B cell (primary cell): ENCODE results near the gene PTPRT. TPM values are rescaled to one million over a fixed set of nuclear protein-coding genes. Genes with fewer than 3 reads are reported as not detected.

ENCODE experiments used
- ATAC-seq: fragments of 200-7000 bp; cut with Tn5 transposase; one replicate; pipeline ENCODE4 v1.10.0; 2021; ENCODE audit warnings: low read depth, mild to moderate bottlenecking, moderate number of reproducible peaks, moderate library complexity
- CTCF ChIA-PET: fragments of 350-600 bp; sonication (Branson Sonifier 250); formaldehyde crosslinking; loops from one replicate; lab custom pipeline; 2021; ENCODE audit warnings: antibody characterized with exemption, inconsistent platforms; lab: Charles Lee
- POLR2A ChIA-PET: fragments of 350-600 bp; sonication (Branson Sonifier 250); formaldehyde crosslinking; loops from one replicate; lab custom pipeline; 2021; ENCODE audit warnings: antibody characterized with exemption; lab: Charles Lee
- DNase-seq: peaks from one replicate; pipeline ENCODE4 v3.0.0; 2013
- H2AFZ ChIP-seq: 2 replicates; pipeline ENCODE4 v1.6.1; 2012; ENCODE audit warnings: mild to moderate bottlenecking, low read depth, low read length; ENCODE audit not compliant: insufficient read depth, poor library complexity, severe bottlenecking
- H3K27ac ChIP-seq, 2 donors: 1 replicate in 1 of 2; 2 replicates in 1 of 2; pipeline ENCODE4 v1.5.1; 2012 to 2013; ENCODE audit warnings: low read length in 2 of 2, mild to moderate bottlenecking in 2 of 2, moderate library complexity in 1 of 2
- H3K27me3 ChIP-seq, 4 experiments: fragments of 200-600 bp in 1 of 4; sonication (generic) in 1 of 4; replicated peaks in 1 of 4; 1 replicate in 2 of 4; 2 replicates in 2 of 4; pipeline versions ENCODE4 v1.6.1 to v1.7.0; 2013 to 2016; ENCODE audit warnings: low read length in 3 of 4, mild to moderate bottlenecking in 2 of 4, mixed read lengths in 1 of 4, moderate library complexity in 1 of 4; ENCODE audit not compliant: insufficient read depth in 4 of 4, control insufficient read depth in 3 of 4; ENCODE audit errors: control extremely low read depth in 1 of 4
- H3K36me3 ChIP-seq, 2 experiments: replicated peaks in 1 of 2; 1 replicate in 1 of 2; 2 replicates in 1 of 2; pipeline versions ENCODE4 v1.6.1 to v1.7.1; 2013; ENCODE audit warnings: low read length in 1 of 2; ENCODE audit not compliant: insufficient read depth in 2 of 2, control insufficient read depth in 1 of 2; ENCODE audit errors: control extremely low read depth in 1 of 2, extremely low read depth in 1 of 2
- H3K4me1 ChIP-seq, 2 donors: fragments of 200-600 bp in 1 of 2; sonication (generic) in 1 of 2; 1 replicate in 1 of 2; 2 replicates in 1 of 2; pipeline versions ENCODE4 v1.5.1 to v1.6.1; 2013 to 2017; ENCODE audit warnings: low read length in 2 of 2; ENCODE audit not compliant: control insufficient read depth in 2 of 2, insufficient read depth in 2 of 2
- H3K4me2 ChIP-seq: replicated peaks from 2 replicates; pipeline ENCODE3; 2012; ENCODE audit warnings: mild to moderate bottlenecking, low read depth, low read length; ENCODE audit not compliant: poor library complexity, severe bottlenecking
- H3K4me3 ChIP-seq, 5 experiments: fragments of 200-600 bp in 1 of 5; sonication (generic) in 1 of 5; 1 replicate in 3 of 5; 2 replicates in 2 of 5; pipeline versions ENCODE4 v1.5.1 to v1.7.0; 2011 to 2016; ENCODE audit warnings: low read length in 4 of 5, mild to moderate bottlenecking in 4 of 5, low read depth in 2 of 5, control low read depth in 1 of 5, moderate library complexity in 1 of 5; ENCODE audit not compliant: insufficient read depth in 1 of 5; ENCODE audit errors: control extremely low read depth in 1 of 5, extremely low read depth in 1 of 5
- H3K79me2 ChIP-seq: fragments of 200-600 bp; sonication (generic); one replicate; pipeline ENCODE4 v1.6.0; 2016; ENCODE audit warnings: low read length; ENCODE audit not compliant: control insufficient read depth, insufficient read depth
- H3K9ac ChIP-seq: fragments of 200-600 bp; sonication (generic); 2 replicates; pipeline ENCODE4 v1.6.1; 2017; ENCODE audit warnings: mild to moderate bottlenecking, low read length, moderate library complexity
- H3K9me3 ChIP-seq, 3 donors: one replicate each; pipeline versions ENCODE4 v1.6.1 to v1.7.1; 2013; ENCODE audit warnings: low read length in 2 of 3; ENCODE audit not compliant: control insufficient read depth in 2 of 3, insufficient read depth in 1 of 3; ENCODE audit errors: control extremely low read depth in 1 of 3
- H4K20me1 ChIP-seq: 2 replicates; pipeline ENCODE4 v1.6.0; 2012; ENCODE audit warnings: mild to moderate bottlenecking, low read length; ENCODE audit not compliant: insufficient read depth, control insufficient read depth, poor library complexity, severe bottlenecking
- H3K27ac Mint-ChIP-seq: one replicate; pipeline ENCODE4 v1.8.0; 2021; ENCODE audit warnings: mixed read lengths
- H3K27me3 Mint-ChIP-seq: one replicate; pipeline ENCODE4 v1.8.0; 2021; ENCODE audit warnings: mixed read lengths
- H3K4me1 Mint-ChIP-seq: one replicate; pipeline ENCODE4 v1.8.0; 2021; ENCODE audit warnings: mixed read lengths
- H3K4me3 Mint-ChIP-seq: one replicate; pipeline ENCODE4 v1.8.0; 2021; ENCODE audit warnings: mixed read lengths
- H3K9me3 Mint-ChIP-seq: one replicate; pipeline ENCODE4 v1.8.0; 2022; ENCODE audit warnings: mixed read lengths; ENCODE audit not compliant: insufficient read depth
- CTCF ChIP-seq: fragments of 200-600 bp; IDR thresholded peaks from one replicate; pipeline ENCODE4 v1.8.0; 2022; ENCODE audit warnings: antibody characterized with exemption, mild to moderate bottlenecking
- EZH2 ChIP-seq: IDR thresholded peaks from 2 replicates; pipeline ENCODE4 v1.6.1; 2012; ENCODE audit warnings: borderline replicate concordance, low read depth, mild to moderate bottlenecking, moderate library complexity, low read length; ENCODE audit not compliant: insufficient read depth, poor library complexity, severe bottlenecking
- WGBS: methylation state at CpG from one replicate; pipeline ENCODE4 v1.1.5; 2013; ENCODE audit warnings: missing lambda C conversion rate; ENCODE audit not compliant: insufficient coverage; 5-methylcytosine and 5-hydroxymethylcytosine counted together
- intact Hi-C: fragments of 100-400 bp; cut with micrococcal nuclease; formaldehyde crosslinking; loops from one replicate; pipeline ENCODE4 v1.10.0; 2022
- polyA plus RNA-seq: library from polyadenylated mRNA; depleted of rRNA; stranded (reverse); fragments of >200 nt; gene quantifications from 2 replicates; pipeline ENCODE4 v1.2.3, GENCODE V29; 2012
- total RNA-seq, 2 donors: library from RNA; stranded (reverse); fragments of 120-200 nt in 1 of 2; gene quantifications; 1 replicate in 1 of 2; 2 replicates in 1 of 2; pipeline versions ENCODE4 v1.2.3 to v1.2.4, GENCODE V29; 2013 to 2022

Gene PTPRT
- total and polyA plus RNA-seq, 2 donors (not counting 1 experiment from before 2014, with no cell fraction given) = not detected

GRCh38 chr20:43066125-43066524 lies 123.6 kb downstream of the PTPRT start:
- Histone ChIP-seq H3K9me3 (peaks cover 0 to 6% (median 0%) of the 10 kb centered on the region in 3 donors), H3K27ac (no peak overlapping the region), H4K20me1 (no peaks in the 10 kb centered on the region), H3K36me3 (no peaks in the 10 kb centered on the region), H3K9ac (no peak overlapping the region), H2AFZ (no peak overlapping the region), H3K4me3 (no peak overlapping the region), H3K27me3 (no peaks in the 10 kb centered on the region), H3K4me1 (no peaks in the 10 kb centered on the region), H3K79me2 (no peaks in the 10 kb centered on the region), H3K4me2 (no peak overlapping the region)
- ChIA-PET CTCF (no interaction called here), POLR2A (no interaction called here)
- no peak overlapping the region for H3K27ac Mint-ChIP-seq
- no peaks in the 10 kb centered on the region for H3K27me3 Mint-ChIP-seq
- 92% methylated on average over 4 of the region's 6 CpGs for WGBS
- H3K9me3 Mint-ChIP-seq = peaks cover 2% of the 10 kb centered on the region
- ATAC-seq = no peak
- DNase-seq = no peak
- TF ChIP-seq EZH2 (no peak), CTCF (no peak)
- intact Hi-C loops = no loop called here
- H3K4me1 Mint-ChIP-seq = no peaks in the 10 kb centered on the region
- H3K4me3 Mint-ChIP-seq = no peak overlapping the region

GRCh38 chr20:43065299-43065698 lies 124.4 kb downstream of the PTPRT start:
- Histone ChIP-seq H3K9ac (no peak overlapping the region), H4K20me1 (no peaks in the 10 kb centered on the region), H3K4me2 (no peak overlapping the region), H3K4me1 (no peaks in the 10 kb centered on the region), H3K79me2 (no peaks in the 10 kb centered on the region), H3K36me3 (no peaks in the 10 kb centered on the region), H3K27me3 (no peaks in the 10 kb centered on the region), H3K9me3 (peaks cover 0 to 3% (median 0%) of the 10 kb centered on the region in 3 donors), H3K4me3 (no peak overlapping the region), H2AFZ (no peak overlapping the region), H3K27ac (no peak overlapping the region)
- ChIA-PET CTCF (no interaction called here), POLR2A (no interaction called here)
- Mint-ChIP-seq H3K27ac (no peak overlapping the region), H3K4me1 (no peaks in the 10 kb centered on the region), H3K4me3 (no peak overlapping the region), H3K27me3 (no peaks in the 10 kb centered on the region), H3K9me3 (peaks cover 2% of the 10 kb centered on the region)
- intact Hi-C loops = no loop called here
- TF ChIP-seq CTCF (no peak), EZH2 (no peak)
- DNase-seq = no peak
- no peak for ATAC-seq
